OCI-LY3 (cell line): ENCODE data around the gene TRIM28.

Source experiments
- H2AFZ ChIP-seq: fragments of 200-600, 300-600 bp; shearing (Covaris generic); 2 replicates; pipeline ENCODE4 v1.6.0; 2014; ENCODE audit warnings: antibody characterized with exemption, low read depth, low read length
- H3K27ac ChIP-seq: fragments of 200-600, 300-600 bp; sonication (generic); 2 replicates; pipeline ENCODE4 v1.5.1; 2014; ENCODE audit warnings: mild to moderate bottlenecking, low read length, moderate library complexity, mixed read lengths
- H3K27me3 ChIP-seq: fragments of 200-600, 300-600 bp; sonication (generic); 2 replicates; pipeline ENCODE4 v1.6.1; 2014; ENCODE audit warnings: low read depth, low read length, mixed read lengths
- H3K36me3 ChIP-seq: fragments of 200-600, 300-600 bp; sonication (generic); replicated peaks from 2 replicates; pipeline ENCODE3; 2014; ENCODE audit warnings: low read depth, low read length, mixed read lengths
- H3K4me1 ChIP-seq: fragments of 300-600, 200-600 bp; sonication (generic); 2 replicates; pipeline ENCODE4 v1.6.1; 2014; ENCODE audit warnings: low read length, mixed read lengths
- H3K4me2 ChIP-seq: fragments of 200-600, 300-600 bp; sonication (generic); 2 replicates; pipeline ENCODE4 v1.6.1; 2014; ENCODE audit warnings: low read length, mixed read lengths
- H3K4me3 ChIP-seq: fragments of 300-600, 200-600 bp; sonication (generic); 2 replicates; pipeline ENCODE4 v1.5.1; 2014; ENCODE audit warnings: antibody characterized with exemption, mild to moderate bottlenecking, low read length, moderate library complexity
- H3K79me2 ChIP-seq: fragments of 300-600, 200-600 bp; shearing (Covaris generic); 2 replicates; pipeline ENCODE4 v1.6.1; 2014; ENCODE audit warnings: mild to moderate bottlenecking, low read length, mixed read lengths
- H3K9ac ChIP-seq: fragments of 300-600, 200-600 bp; shearing (Covaris generic); 2 replicates; pipeline ENCODE4 v1.6.0; 2014; ENCODE audit warnings: mild to moderate bottlenecking, low read length, moderate library complexity
- H3K9me3 ChIP-seq: fragments of 200-600, 300-600 bp; shearing (Covaris generic); 2 replicates; pipeline ENCODE4 v1.6.1; 2014; ENCODE audit warnings: low read length, mixed read lengths; ENCODE audit not compliant: insufficient read depth
- H4K20me1 ChIP-seq: fragments of 200-600, 300-600 bp; sonication (generic); 2 replicates; pipeline ENCODE4 v1.6.1; 2016; ENCODE audit warnings: low read length, mixed read lengths; ENCODE audit not compliant: insufficient read depth
- EZH2phosphoT487 ChIP-seq: fragments of 200-600 bp; shearing (Covaris generic); IDR thresholded peaks from 2 replicates; pipeline ENCODE4 v1.6.1; 2018; ENCODE audit warnings: antibody characterized with exemption, mixed run types, low read depth
- TF ChIP-seq, protein P1 (sequence below): fragments of 200-600, 300-600 bp; sonication (generic); IDR thresholded peaks from 2 replicates; pipeline ENCODE4 v1.5.1; 2014; ENCODE audit warnings: antibody characterized with exemption, low read length, low read depth

The TRIM28 gene

GRCh38 chr19:58556622-58557220, 12.9 kb downstream of the TRIM28 start:
- Histone ChIP-seq H3K27me3 (no peaks in the 10 kb centered on the region), H3K4me1 (peaks cover 33% of the 10 kb centered on the region), H2AFZ (no peak overlapping the region), H3K4me3 (peak overlapping the region; percentile 88), H3K36me3 (peaks cover 32% of the 10 kb centered on the region), H3K9ac (peak overlapping the region; percentile 99), H3K27ac (peak overlapping the region; percentile 94; the same call in 1 of the 2 replicates), H4K20me1 (no peaks in the 10 kb centered on the region), H3K4me2 (peak overlapping the region; percentile 95), H3K79me2 (peaks cover 67% of the 10 kb centered on the region), H3K9me3 (no peaks in the 10 kb centered on the region)
- TF ChIP-seq EZH2phosphoT487, result no peak

DNA sequence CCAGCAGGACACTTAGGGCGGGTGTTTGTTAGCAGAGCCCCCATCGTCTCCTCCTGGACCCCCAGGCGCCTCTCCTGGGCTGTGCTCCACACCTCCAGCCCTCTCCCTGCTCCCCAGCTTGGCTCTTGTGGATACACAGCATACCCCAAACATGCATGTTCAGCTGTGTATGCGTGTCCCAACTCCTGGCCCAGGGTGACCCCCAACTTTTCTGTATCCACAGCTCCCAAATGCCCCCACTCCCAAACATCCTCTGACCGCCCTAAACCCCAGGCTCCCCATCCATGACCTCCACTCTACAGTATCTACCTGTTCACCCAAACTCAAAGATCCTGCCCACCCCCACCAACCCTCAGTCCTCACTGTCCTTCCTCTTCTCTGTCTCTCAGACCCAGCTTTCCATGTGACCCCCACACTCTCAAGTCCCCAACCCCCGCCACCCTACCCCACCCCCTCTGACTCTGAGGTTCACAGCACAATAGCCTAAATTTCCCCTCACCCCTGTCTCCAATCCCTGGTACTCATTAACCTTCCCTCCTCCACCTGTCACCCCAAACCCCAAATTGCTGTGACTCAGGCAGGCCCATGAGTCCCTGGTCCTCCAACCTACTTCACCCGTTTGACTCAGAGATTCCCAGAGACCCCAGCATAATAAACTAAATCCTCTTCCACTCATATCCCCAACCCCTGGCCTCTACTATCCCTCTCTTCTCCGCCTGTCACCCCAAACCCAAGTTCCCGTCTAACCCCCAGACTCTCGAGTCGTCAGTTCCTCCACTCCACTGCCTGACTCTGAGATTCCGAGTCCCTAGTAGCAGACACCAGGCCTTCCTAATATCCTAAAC, 13.6 kb downstream of the TRIM28 start:
- peak overlapping the region; percentile 94 for H3K27ac ChIP-seq

GRCh38 chr19:58558066-58558622, 14.3 kb downstream of the TRIM28 start, which contains the start of gene UBE2M:
TSS of gene UBE2M (minus strand) at chr19:58558611. CDS start at chr19:58558381, 230 bp downstream.
- Histone ChIP-seq H3K36me3 (peaks cover 28% of the 10 kb centered on the region), H3K9ac (peak within 1 kb of the TSS; percentile 99), H4K20me1 (no peaks in the 10 kb centered on the region), H3K27me3 (no peaks in the 10 kb centered on the region), H3K27ac (peak within 1 kb of the TSS; percentile 94), H3K79me2 (peaks cover 75% of the 10 kb centered on the region), H3K4me2 (peak within 1 kb of the TSS; percentile 95), H3K4me1 (peaks cover 33% of the 10 kb centered on the region), H3K9me3 (no peaks in the 10 kb centered on the region), H3K4me3 (peak within 1 kb of the TSS; percentile 88), H2AFZ (peak within 1 kb of the TSS; percentile 12; the same call in 1 of the 2 replicates)
- TF ChIP-seq, protein P1, sequence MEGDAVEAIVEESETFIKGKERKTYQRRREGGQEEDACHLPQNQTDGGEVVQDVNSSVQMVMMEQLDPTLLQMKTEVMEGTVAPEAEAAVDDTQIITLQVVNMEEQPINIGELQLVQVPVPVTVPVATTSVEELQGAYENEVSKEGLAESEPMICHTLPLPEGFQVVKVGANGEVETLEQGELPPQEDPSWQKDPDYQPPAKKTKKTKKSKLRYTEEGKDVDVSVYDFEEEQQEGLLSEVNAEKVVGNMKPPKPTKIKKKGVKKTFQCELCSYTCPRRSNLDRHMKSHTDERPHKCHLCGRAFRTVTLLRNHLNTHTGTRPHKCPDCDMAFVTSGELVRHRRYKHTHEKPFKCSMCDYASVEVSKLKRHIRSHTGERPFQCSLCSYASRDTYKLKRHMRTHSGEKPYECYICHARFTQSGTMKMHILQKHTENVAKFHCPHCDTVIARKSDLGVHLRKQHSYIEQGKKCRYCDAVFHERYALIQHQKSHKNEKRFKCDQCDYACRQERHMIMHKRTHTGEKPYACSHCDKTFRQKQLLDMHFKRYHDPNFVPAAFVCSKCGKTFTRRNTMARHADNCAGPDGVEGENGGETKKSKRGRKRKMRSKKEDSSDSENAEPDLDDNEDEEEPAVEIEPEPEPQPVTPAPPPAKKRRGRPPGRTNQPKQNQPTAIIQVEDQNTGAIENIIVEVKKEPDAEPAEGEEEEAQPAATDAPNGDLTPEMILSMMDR, result no peak
- no peak for TF ChIP-seq EZH2phosphoT487

More for the DNA sequence above, 13.6 kb downstream of the TRIM28 start:
- Histone ChIP-seq H3K9me3 (no peaks in the 10 kb centered on the region), H2AFZ (no peak overlapping the region), H3K4me2 (peak overlapping the region; percentile 95), H3K79me2 (peaks cover 74% of the 10 kb centered on the region), H3K4me1 (peaks cover 33% of the 10 kb centered on the region), H3K9ac (peak overlapping the region; percentile 99), H3K36me3 (peaks cover 32% of the 10 kb centered on the region), H3K4me3 (peak overlapping the region; percentile 88), H4K20me1 (no peaks in the 10 kb centered on the region), H3K27me3 (no peaks in the 10 kb centered on the region)
- TF ChIP-seq, protein P1, result no peak
- no peak for TF ChIP-seq EZH2phosphoT487

DNA sequence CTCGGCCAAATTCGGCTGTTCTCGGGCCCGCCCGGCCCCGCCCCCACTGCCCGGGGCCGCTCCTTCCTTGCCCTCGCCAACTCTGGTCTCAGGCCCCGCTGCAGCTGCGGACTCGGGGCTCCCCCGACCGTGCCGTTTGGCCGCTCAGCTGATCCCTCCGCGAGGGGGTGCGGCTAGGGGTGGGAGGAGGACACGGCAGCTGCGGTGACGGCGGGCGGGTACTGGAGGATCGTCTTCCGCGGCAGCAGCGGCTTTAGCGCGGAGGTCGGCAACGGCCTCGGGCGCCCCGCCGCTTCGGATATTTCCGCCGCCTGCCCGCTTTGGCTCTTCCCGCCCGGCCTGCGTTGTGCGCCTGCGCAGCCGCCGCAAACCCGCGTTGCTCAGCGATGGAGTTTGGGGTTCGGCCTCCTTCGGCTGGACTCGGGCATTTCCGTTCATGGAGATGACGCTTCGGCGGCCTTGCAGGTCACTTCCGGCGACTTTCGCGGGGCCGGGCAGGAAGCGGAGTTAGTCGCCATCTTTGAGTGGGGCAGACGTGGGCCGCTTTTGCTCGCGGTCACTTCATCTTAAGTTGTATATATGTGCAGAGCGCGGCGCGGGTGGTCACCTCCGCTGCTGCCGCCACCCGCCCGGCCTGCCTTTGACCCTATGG, 14.9 kb downstream of the TRIM28 start:
- Histone ChIP-seq H2AFZ (peak overlapping the region; percentile 12; the same call in 1 of the 2 replicates), H3K79me2 (peaks cover 73% of the 10 kb centered on the region), H4K20me1 (no peaks in the 10 kb centered on the region), H3K9me3 (no peaks in the 10 kb centered on the region), H3K4me3 (peak overlapping the region; percentile 88), H3K9ac (peak overlapping the region; percentile 99), H3K4me2 (peak overlapping the region; percentile 94), H3K27me3 (no peaks in the 10 kb centered on the region), H3K4me1 (peaks cover 29% of the 10 kb centered on the region), H3K27ac (peak overlapping the region; percentile 94), H3K36me3 (peaks cover 30% of the 10 kb centered on the region)
- no peak for TF ChIP-seq EZH2phosphoT487
- TF ChIP-seq, protein P1, result no peak
